Fibroblast of skin of right quadriceps (primary cell): ENCODE measurements around the gene TMPRSS4.

Source experiments
- DNase-seq: peaks from one replicate; pipeline ENCODE4 v3.0.0-alpha.2; 2013

Gene TMPRSS4

GRCh38 chr11:118157186-118157895 is 80.5 kb downstream of the TMPRSS4 start:
- DNase-seq: no peak

- no peak for DNase-seq
Measured at GRCh38 chr11:118161786-118162185, 84.9 kb downstream of the TMPRSS4 start.

GRCh38 chr11:118162846-118163245 is 86.0 kb downstream of the TMPRSS4 start:
- no peak for DNase-seq

GRCh38 chr11:118163494-118163893 is 86.6 kb downstream of the TMPRSS4 start:
- no peak for DNase-seq

- DNase-seq: no peak
Measured at GRCh38 chr11:118164885-118165284, 88.0 kb downstream of the TMPRSS4 start.

GRCh38 chr11:118166641-118167040 is 89.8 kb downstream of the TMPRSS4 start:
- DNase-seq: no peak

GRCh38 chr11:118167253-118167652 is 90.4 kb downstream of the TMPRSS4 start:
- DNase-seq: no peak

GRCh38 chr11:118167906-118168305 is 91.0 kb downstream of the TMPRSS4 start:
- no peak for DNase-seq

- DNase-seq: no peak
Measured at GRCh38 chr11:118168316-118168715, 91.4 kb downstream of the TMPRSS4 start.

- DNase-seq: no peak
Measured at GRCh38 chr11:118168751-118169150, 91.9 kb downstream of the TMPRSS4 start.

- DNase-seq: no peak
Measured at GRCh38 chr11:118169300-118170140, 92.6 kb downstream of the TMPRSS4 start.

- DNase-seq: no peak
Measured at GRCh38 chr11:118170231-118170630, 93.4 kb downstream of the TMPRSS4 start.

- no peak for DNase-seq
Measured at GRCh38 chr11:118170882-118171268, 94.0 kb downstream of the TMPRSS4 start.
